DMS 273 (cell line): ENCODE results near the gene GATAD2A.
"Not testable (repeated sequence)": the region's sequence is repeated elsewhere in the genome, so short reads cannot be mapped to it uniquely, and the experiment has no call there.

Source experiments
- DNase-seq: peaks from one replicate; lab custom pipeline; 2025; ENCODE audit not compliant: unreplicated experiment; lab: John Stamatoyannopoulos, UW

The GATAD2A gene

GRCh38 chr19:19463348-19464117 is 58.1 kb downstream of the GATAD2A start:
- no peak for DNase-seq

- DNase-seq = no peak
These were observed 59.0 kb downstream of the GATAD2A start for GRCh38 chr19:19464339-19465098.

GRCh38 chr19:19465436-19466070 is 60.1 kb downstream of the GATAD2A start:
- no peak for DNase-seq

- no peak for DNase-seq
These were observed 60.7 kb downstream of the GATAD2A start for GRCh38 chr19:19466201-19466600.

- DNase-seq = no peak
These were observed 63.1 kb downstream of the GATAD2A start for GRCh38 chr19:19468424-19469050.

GRCh38 chr19:19470579-19470978 is 65.1 kb downstream of the GATAD2A start:
- no peak for DNase-seq

- no peak for DNase-seq
These were observed 66.2 kb downstream of the GATAD2A start for GRCh38 chr19:19471682-19472081.

GRCh38 chr19:19472106-19472505 is 66.6 kb downstream of the GATAD2A start:
- DNase-seq = not testable (repeated sequence)

GRCh38 chr19:19475015-19475765 is 69.7 kb downstream of the GATAD2A start:
- DNase-seq = no peak

GRCh38 chr19:19475849-19476828 is 70.7 kb downstream of the GATAD2A start:
- DNase-seq = peak; percentile 52

- no peak for DNase-seq
These were observed 72.4 kb downstream of the GATAD2A start for GRCh38 chr19:19477705-19478383.

GRCh38 chr19:19480688-19481087 is 75.2 kb downstream of the GATAD2A start:
- no peak for DNase-seq

- peak; percentile 38 for DNase-seq
These were observed 77.5 kb downstream of the GATAD2A start for GRCh38 chr19:19482809-19483596.

GRCh38 chr19:19485161-19485997 is 79.9 kb downstream of the GATAD2A start:
- DNase-seq = no peak

- no peak for DNase-seq
These were observed 80.5 kb downstream of the GATAD2A start for GRCh38 chr19:19485998-19486290.

GRCh38 chr19:19486343-19487076 is 81.0 kb downstream of the GATAD2A start:
- DNase-seq = peak; percentile 41
